HepG2 (cell line): ENCODE measurements around the gene CLIC3.

Experiments
- BHLHE40 ChIP-seq: IDR thresholded peaks from 2 replicates; pipeline ENCODE4 v1.6.1; 2011; ENCODE audit warnings: low read length, improper control_type of control experiment
- POLR2AphosphoS2 ChIP-seq: IDR thresholded peaks from 2 replicates; pipeline ENCODE4 v1.6.1; 2011; ENCODE audit warnings: low read depth, low read length, improper control_type of control experiment
- ZHX1 ChIP-seq: sonication (generic); formaldehyde crosslinking; IDR thresholded peaks from 2 replicates; pipeline ENCODE4 v1.8.1; 2022; ENCODE audit warnings: low read depth, mild to moderate bottlenecking, missing genetic modification reagents
- TF ChIP-seq, protein P1 (sequence below): IDR thresholded peaks from 2 replicates; pipeline ENCODE4 v1.6.1; 2018; ENCODE audit warnings: missing genetic modification reagents, mild to moderate bottlenecking, missing compliant biosample characterization
- TF ChIP-seq, protein P2 (sequence below): sonication (generic); formaldehyde crosslinking; IDR thresholded peaks from 2 replicates; pipeline ENCODE4 v1.5.0; 2020; ENCODE audit warnings: mild to moderate bottlenecking, missing genetic modification reagents, moderate library complexity

DNA sequence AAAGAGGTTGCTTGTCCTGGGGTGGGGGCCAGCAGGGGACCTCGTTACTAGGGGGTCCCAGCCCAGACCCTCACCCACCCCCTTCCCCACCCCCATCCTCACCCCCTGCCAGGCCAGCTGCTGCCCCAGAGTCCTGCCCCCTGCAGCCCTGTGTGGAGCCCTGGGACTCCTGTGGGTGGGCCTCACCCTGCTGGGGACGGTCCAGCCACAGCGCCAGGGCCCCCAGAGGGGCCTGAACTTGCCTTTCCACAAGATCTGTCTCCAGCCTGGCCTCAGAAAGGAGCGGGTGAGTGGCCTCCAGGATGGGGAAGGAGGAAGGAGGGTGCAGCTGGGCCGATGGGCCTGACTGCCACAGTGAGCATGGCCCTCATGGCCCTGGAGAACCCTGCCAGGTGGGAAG lies 26.6 kb downstream of the CLIC3 start:
- TF ChIP-seq ZHX1 (CRISPR knock-in tag) (no peak), POLR2AphosphoS2 (no peak), BHLHE40 (no peak)
- TF ChIP-seq, protein P1, sequence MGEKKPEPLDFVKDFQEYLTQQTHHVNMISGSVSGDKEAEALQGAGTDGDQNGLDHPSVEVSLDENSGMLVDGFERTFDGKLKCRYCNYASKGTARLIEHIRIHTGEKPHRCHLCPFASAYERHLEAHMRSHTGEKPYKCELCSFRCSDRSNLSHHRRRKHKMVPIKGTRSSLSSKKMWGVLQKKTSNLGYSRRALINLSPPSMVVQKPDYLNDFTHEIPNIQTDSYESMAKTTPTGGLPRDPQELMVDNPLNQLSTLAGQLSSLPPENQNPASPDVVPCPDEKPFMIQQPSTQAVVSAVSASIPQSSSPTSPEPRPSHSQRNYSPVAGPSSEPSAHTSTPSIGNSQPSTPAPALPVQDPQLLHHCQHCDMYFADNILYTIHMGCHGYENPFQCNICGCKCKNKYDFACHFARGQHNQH (CRISPR knock-in tag) = no peak
- TF ChIP-seq, protein P2, sequence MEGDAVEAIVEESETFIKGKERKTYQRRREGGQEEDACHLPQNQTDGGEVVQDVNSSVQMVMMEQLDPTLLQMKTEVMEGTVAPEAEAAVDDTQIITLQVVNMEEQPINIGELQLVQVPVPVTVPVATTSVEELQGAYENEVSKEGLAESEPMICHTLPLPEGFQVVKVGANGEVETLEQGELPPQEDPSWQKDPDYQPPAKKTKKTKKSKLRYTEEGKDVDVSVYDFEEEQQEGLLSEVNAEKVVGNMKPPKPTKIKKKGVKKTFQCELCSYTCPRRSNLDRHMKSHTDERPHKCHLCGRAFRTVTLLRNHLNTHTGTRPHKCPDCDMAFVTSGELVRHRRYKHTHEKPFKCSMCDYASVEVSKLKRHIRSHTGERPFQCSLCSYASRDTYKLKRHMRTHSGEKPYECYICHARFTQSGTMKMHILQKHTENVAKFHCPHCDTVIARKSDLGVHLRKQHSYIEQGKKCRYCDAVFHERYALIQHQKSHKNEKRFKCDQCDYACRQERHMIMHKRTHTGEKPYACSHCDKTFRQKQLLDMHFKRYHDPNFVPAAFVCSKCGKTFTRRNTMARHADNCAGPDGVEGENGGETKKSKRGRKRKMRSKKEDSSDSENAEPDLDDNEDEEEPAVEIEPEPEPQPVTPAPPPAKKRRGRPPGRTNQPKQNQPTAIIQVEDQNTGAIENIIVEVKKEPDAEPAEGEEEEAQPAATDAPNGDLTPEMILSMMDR (CRISPR knock-in tag) = no peak
